Heart left ventricle (tissue), 16 donors: Measurements from ENCODE around the gene CDH23. TPM values are rescaled to one million over a fixed set of nuclear protein-coding genes. Genes with fewer than 3 reads are reported as not detected.

ENCODE experiments used
- ATAC-seq, 4 donors: fragments of 200-7000 bp; cut with Tn5 transposase; one replicate each; pipeline ENCODE4 v1.9.1; 2020 to 2022; ENCODE audit warnings: moderate library complexity in 4 of 4, mild to moderate bottlenecking in 3 of 4, moderate number of reproducible peaks in 1 of 4
- DNase-seq, 5 donors: peaks; one replicate each; pipeline ENCODE4 v3.0.0-alpha.2; 2020
- H3K27ac ChIP-seq, 12 donors: fragments of 200-600 bp; sonication (generic) in 4 of 12; one replicate each; pipeline versions ENCODE4 v1.5.0 to v1.8.0; 2016 to 2022; ENCODE audit warnings: mild to moderate bottlenecking in 2 of 12
- H3K27me3 ChIP-seq, 9 donors: fragments of 200-600 bp; sonication (generic) in 2 of 9; one replicate each; pipeline versions ENCODE4 v1.5.1 to v1.8.0; 2016 to 2022; ENCODE audit warnings: mild to moderate bottlenecking in 3 of 9
- H3K36me3 ChIP-seq, 9 donors: fragments of 200-600 bp; sonication (generic) in 2 of 9; one replicate each; pipeline versions ENCODE4 v1.5.0 to v1.8.0; 2018 to 2022; ENCODE audit warnings: mild to moderate bottlenecking in 2 of 9
- H3K4me1 ChIP-seq, 12 donors: fragments of 200-600 bp; sonication (generic) in 4 of 12; one replicate each; pipeline versions ENCODE4 v1.5.0 to v1.8.0; 2016 to 2022; ENCODE audit warnings: mild to moderate bottlenecking in 3 of 12
- H3K4me3 ChIP-seq, 12 donors: fragments of 200-600 bp; sonication (generic) in 4 of 12; one replicate each; pipeline versions ENCODE4 v1.5.0 to v1.8.0; 2017 to 2022; ENCODE audit warnings: mild to moderate bottlenecking in 9 of 12, moderate library complexity in 4 of 12
- H3K9me3 ChIP-seq, 12 donors: fragments of 200-600 bp; sonication (generic) in 4 of 12; one replicate each; pipeline versions ENCODE4 v1.5.0 to v1.8.0; 2016 to 2022; ENCODE audit warnings: mild to moderate bottlenecking in 1 of 12
- CTCF ChIP-seq, 12 donors: fragments of 200-600 bp; sonication (generic) in 4 of 12; IDR thresholded peaks; one replicate each; pipeline versions ENCODE4 v1.5.0 to v1.8.0; 2018 to 2022; ENCODE audit warnings: antibody characterized with exemption in 12 of 12, mild to moderate bottlenecking in 5 of 12
- POLR2A ChIP-seq, 2 donors: fragments of 450-650 bp; IDR thresholded peaks; one replicate each; pipeline ENCODE4 v1.6.1; 2017; ENCODE audit warnings: antibody characterized with exemption in 2 of 2, mild to moderate bottlenecking in 2 of 2, moderate library complexity in 2 of 2
- WGBS, 4 donors: extraction: QIAGEN DNeasy Blood & Tissue Kit in 2 of 4; methylation state at CpG; one replicate each; pipeline versions ENCODE4 v1.1.5 to v1.1.7; 2013 to 2018; 5-methylcytosine and 5-hydroxymethylcytosine counted together
- intact Hi-C, 10 donors: fragments of 100-400 bp; cut with DNase I; formaldehyde crosslinking; loops; one replicate each; pipeline versions ENCODE4 v1.11.1 to v1.14.2; 2022
- polyA plus RNA-seq, 2 donors: library from polyadenylated mRNA; stranded (reverse); fragments of 200-250 nt; gene quantifications; one replicate each; pipeline ENCODE4 v1.2.3, GENCODE V29; 2013
- total RNA-seq, 9 donors: library from RNA; depleted of rRNA in 2 of 9; stranded (reverse); fragments of >200 nt in 2 of 9; fragmentation: NEBNext Ultra II Directional in 3 of 9; extraction: Animal tissue kit (Norgen Biotek cat#: 25700) in 3 of 9; gene quantifications; one replicate each; pipeline versions ENCODE4 v1.1.0 to v1.2.4, GENCODE V29; 2016 to 2023
- donor health status: ischemic (EF 13 %, LVEDD 7.1; RV severe dilation, severe dysfunction).
- donor health status: healthy with polysubstance abuse.
- donor health status: DM: no; HTN: yes; CAD: no.
- donor health status: DM: no; HTN: no; CAD: no.
- donor health status: ischemic (EF 25% LVEDD 6.9; RV normal size, moderate dysfunction).
- donor health status: ischemic (EF 25% LVEDD 5.7; RV mildly dilated, moderate dysfunction).
- donor health status: healthy.
- donor health status: DM: yes; HTN: yes; CAD: no.
- donor health status: ischemic (EF 35%, LVEDD 5.7; RV mildly dilated, moderate dysfunction).
- donor health status: nonischemic (EF 11% LVEDD 7.7; RV severe dilation, severe dysfunction).
- donor health status: DM: yes; HTN: yes; CAD: no.
- donor health status: PGD.
- donor health status: ischemic (EF 29% LVEDD 5.4; RV normal size, mild dysfunction).
- donor health status: nonischemic (EF 23%, LVEDD 6.1; RV moderate dilation, normal function).

Gene CDH23
- total and polyA plus RNA-seq, 11 donors: 1.2 to 8.6 (median 3.9) TPM

DNA sequence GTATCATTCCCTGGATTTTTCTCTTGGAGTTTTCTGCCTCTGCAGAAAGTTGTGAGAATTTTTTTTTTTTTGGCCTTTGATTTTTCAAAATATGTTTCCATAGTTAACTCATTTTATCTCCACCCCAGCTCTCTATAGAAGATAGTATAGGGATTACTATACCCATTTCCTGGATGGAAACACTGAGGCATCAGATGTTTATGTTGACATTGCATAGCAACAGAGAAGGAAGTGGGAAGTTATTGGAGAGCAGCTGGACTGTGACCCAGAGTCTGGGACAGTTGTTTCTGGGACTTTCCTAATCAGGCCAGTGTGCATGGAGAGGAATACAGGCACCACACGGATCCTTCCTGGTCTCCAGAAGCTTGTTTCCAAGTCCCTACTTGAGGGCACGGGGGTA is 158.0 kb downstream of the CDH23 start:
- ATAC-seq (no peak), DNase-seq (no peak)
- no peaks in the 10 kb centered on the region for H3K4me1 ChIP-seq
- 44 to 65% (median 57%) methylated on average over 2 of the region's 2 CpGs for WGBS, 4 donors
- intact Hi-C loops: no loop called here
- H3K4me3 ChIP-seq: no peak overlapping the region
- no peak for TF ChIP-seq CTCF (IDR thresholded peaks at IDR 0.05)
- TF ChIP-seq POLR2A (IDR thresholded peaks at IDR 0.05): no peak
- H3K9me3 ChIP-seq: no peaks in the 10 kb centered on the region
- no peaks in the 10 kb centered on the region for H3K36me3 ChIP-seq
- no peak overlapping the region for H3K27ac ChIP-seq
- no peaks in the 10 kb centered on the region for H3K27me3 ChIP-seq

DNA sequence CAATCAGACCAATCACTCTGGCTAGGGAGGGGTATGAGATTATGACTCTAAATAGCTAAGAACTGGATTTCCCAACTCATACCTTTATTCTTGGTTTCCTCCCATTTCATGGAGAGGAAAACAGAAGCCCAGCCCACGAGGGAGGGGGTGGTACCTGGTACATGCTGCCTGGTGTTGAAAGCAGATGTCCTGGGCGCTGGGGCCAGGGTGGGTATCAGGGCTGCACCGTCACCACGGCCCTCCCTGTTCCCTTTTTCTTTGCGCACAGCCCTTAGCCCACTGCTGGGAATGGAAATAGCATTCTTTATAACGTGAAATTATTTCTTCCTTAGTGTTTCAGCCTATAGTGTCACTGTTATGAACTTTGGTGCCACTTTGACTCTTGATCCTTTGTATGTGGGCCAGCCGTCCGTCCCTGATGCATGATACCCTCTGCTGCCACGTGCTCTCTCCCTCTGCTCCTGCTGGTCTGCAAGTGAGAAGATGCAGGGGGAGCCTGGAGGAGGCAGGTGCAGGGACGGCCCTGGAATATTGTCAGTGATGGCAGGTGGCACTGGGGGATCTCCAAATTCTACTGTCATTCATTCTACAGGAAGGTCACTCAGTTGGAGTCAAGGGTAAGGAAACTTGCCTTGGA is 158.5 kb downstream of the CDH23 start:
- no peak overlapping the region for H3K27ac ChIP-seq
- H3K27me3 ChIP-seq: no peaks in the 10 kb centered on the region
- peak in 1 of 4 donors; percentile 45 for ATAC-seq
- intact Hi-C loops: no loop called here
- 74 to 84% (median 77%) methylated on average over 10 of the region's 10 CpGs for WGBS, 4 donors
- H3K4me3 ChIP-seq: no peak overlapping the region
- no peaks in the 10 kb centered on the region for H3K4me1 ChIP-seq
- TF ChIP-seq POLR2A (IDR thresholded peaks at IDR 0.05) (no peak), CTCF (IDR thresholded peaks at IDR 0.05) (no peak)
- DNase-seq: no peak
- no peaks in the 10 kb centered on the region for H3K36me3 ChIP-seq
- no peaks in the 10 kb centered on the region for H3K9me3 ChIP-seq

DNA sequence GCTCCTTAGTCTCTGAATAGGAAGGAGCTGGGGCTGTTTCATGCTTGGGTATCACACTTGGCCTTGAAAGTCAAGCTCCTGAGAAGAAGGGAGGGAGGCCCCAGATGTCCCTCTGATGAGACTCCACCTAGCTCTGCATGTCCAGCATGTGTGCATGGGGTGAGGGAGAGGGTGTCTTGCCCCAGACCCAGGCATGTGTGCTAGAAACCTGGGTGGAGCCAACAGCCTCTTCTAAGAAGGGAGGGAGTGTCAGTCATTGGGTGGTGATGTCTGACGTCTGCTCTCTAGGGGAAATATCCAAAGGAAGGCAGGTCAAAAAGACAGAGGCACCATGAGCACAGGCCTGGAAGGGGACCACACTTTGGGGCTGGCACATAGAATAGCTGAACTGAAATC is 159.0 kb downstream of the CDH23 start:
- Histone ChIP-seq H3K27me3 (no peaks in the 10 kb centered on the region), H3K4me3 (no peak overlapping the region), H3K36me3 (no peaks in the 10 kb centered on the region), H3K4me1 (no peaks in the 10 kb centered on the region), H3K27ac (no peak overlapping the region), H3K9me3 (no peaks in the 10 kb centered on the region)
- DNase-seq (no peak), ATAC-seq (no peak)
- TF ChIP-seq CTCF (IDR thresholded peaks at IDR 0.05): no peak
- no peak for TF ChIP-seq POLR2A (IDR thresholded peaks at IDR 0.05)
- intact Hi-C loops: no loop called here
- 59 to 80% (median 70%) methylated on average over 1 of the region's 1 CpG for WGBS, 4 donors

- H3K27me3 ChIP-seq: peaks cover 0 to 2% (median 0%) of the 10 kb centered on the region in 9 donors
- no peak overlapping the region for H3K27ac ChIP-seq
- H3K36me3 ChIP-seq: no peaks in the 10 kb centered on the region
- TF ChIP-seq POLR2A (IDR thresholded peaks at IDR 0.05) (no peak), CTCF (IDR thresholded peaks at IDR 0.05) (no peak)
- ATAC-seq: no peak
- 57 to 67% (median 61%) methylated on average over 3 of the region's 3 CpGs for WGBS, 4 donors
- no peak for DNase-seq
- intact Hi-C loops: no loop called here
- no peaks in the 10 kb centered on the region for H3K4me1 ChIP-seq
- H3K4me3 ChIP-seq: no peak overlapping the region
- no peaks in the 10 kb centered on the region for H3K9me3 ChIP-seq
These were observed 162.3 kb downstream of the CDH23 start for GRCh38 chr10:71558991-71559390.
